GM23248 (cell line): Measurements from ENCODE around the gene GINS3. TPM values are rescaled to one million over a fixed set of nuclear protein-coding genes. Genes with fewer than 3 reads are reported as not detected.

Experiments
- DNase-seq: peaks from one replicate; pipeline ENCODE4 v3.0.0-alpha.2; 2015
- H2AFZ ChIP-seq: fragments of 200-600 bp; sonication (generic); 2 replicates; pipeline ENCODE4 v1.6.1; 2016; ENCODE audit warnings: antibody characterized with exemption
- H3F3A ChIP-seq: fragments of 200-600 bp; sonication (generic); 2 replicates; pipeline ENCODE4 v1.6.1; 2016; ENCODE audit warnings: mild to moderate bottlenecking, antibody characterized with exemption, mixed run types; ENCODE audit not compliant: insufficient read depth
- H3K27ac ChIP-seq: fragments of 200-600 bp; sonication (generic); 2 replicates; pipeline ENCODE4 v1.5.1; 2016; ENCODE audit warnings: mild to moderate bottlenecking
- H3K27me3 ChIP-seq: fragments of 200-600 bp; sonication (generic); replicated peaks from 2 replicates; pipeline ENCODE4 v1.6.1; 2016; ENCODE audit warnings: mild to moderate bottlenecking; ENCODE audit not compliant: insufficient read depth
- H3K36me3 ChIP-seq: fragments of 200-600 bp; sonication (generic); 2 replicates; pipeline ENCODE4 v1.6.1; 2016; ENCODE audit warnings: low read depth, mild to moderate bottlenecking
- H3K4me1 ChIP-seq: fragments of 200-600 bp; sonication (generic); 2 replicates; pipeline ENCODE4 v1.6.1; 2016; ENCODE audit warnings: mild to moderate bottlenecking; ENCODE audit not compliant: insufficient read depth
- H3K4me2 ChIP-seq: fragments of 200-600 bp; sonication (generic); one replicate; pipeline ENCODE4 v1.6.1; 2016; ENCODE audit warnings: mild to moderate bottlenecking; ENCODE audit not compliant: unreplicated experiment
- H3K4me3 ChIP-seq: fragments of 200-600 bp; sonication (generic); 2 replicates; pipeline ENCODE4 v1.5.1; 2016; ENCODE audit warnings: mild to moderate bottlenecking
- H3K79me2 ChIP-seq: fragments of 200-600 bp; sonication (generic); 2 replicates; pipeline ENCODE4 v1.6.1; 2016; ENCODE audit warnings: mild to moderate bottlenecking; ENCODE audit not compliant: insufficient read depth
- H3K9ac ChIP-seq: fragments of 200-600 bp; sonication (generic); 2 replicates; pipeline ENCODE4 v1.6.1; 2016; ENCODE audit warnings: mild to moderate bottlenecking
- H3K9me2 ChIP-seq: fragments of 200-600 bp; sonication (generic); 2 replicates; pipeline ENCODE4 v1.6.1; 2016; ENCODE audit warnings: mixed run types, mild to moderate bottlenecking, moderate library complexity; ENCODE audit not compliant: insufficient read depth
- H3K9me3 ChIP-seq: fragments of 200-600 bp; sonication (generic); one replicate; pipeline ENCODE4 v1.6.1; 2017; ENCODE audit warnings: low read depth
- H4K20me1 ChIP-seq: fragments of 200-600 bp; sonication (generic); 2 replicates; pipeline ENCODE4 v1.6.0; 2016; ENCODE audit not compliant: insufficient read depth
- EZH2 ChIP-seq: fragments of 200-600 bp; sonication (generic); IDR thresholded peaks from 2 replicates; pipeline ENCODE4 v1.6.1; 2018; ENCODE audit warnings: antibody characterized with exemption, mild to moderate bottlenecking; ENCODE audit not compliant: insufficient read depth, poor library complexity, severe bottlenecking
- EZH2phosphoT487 ChIP-seq: fragments of 200-600 bp; sonication (generic); IDR thresholded peaks from 2 replicates; pipeline ENCODE4 v1.6.1; 2018; ENCODE audit warnings: antibody characterized with exemption, moderate library complexity, mild to moderate bottlenecking, low read depth; ENCODE audit not compliant: insufficient read depth
- whole genome bisulfite sequencing, 2 experiments: methylation state at CpG; one replicate each; pipeline ENCODE4 v1.1.6; 2015 to 2017; ENCODE audit warnings: low lambda C conversion rate in 2 of 2, low coverage in 1 of 2; ENCODE audit errors: missing lambda C conversion rate in 2 of 2; 5-methylcytosine and 5-hydroxymethylcytosine counted together
- in situ Hi-C: fragments of 300-500 bp; cut with MboI; formaldehyde crosslinking; loops from 2 replicates; pipeline ENCODE4 v1.15.0; 2020
- polyA plus RNA-seq: library from polyadenylated mRNA; unstranded; fragments of >200 nt; fragmentation: Nextera tagmentation; extraction: Ambion mirVana; gene quantifications from 2 replicates; pipeline ENCODE4 v1.2.1, GENCODE V29; 2016
- total RNA-seq: library from RNA; depleted of rRNA; stranded (reverse); fragments of >200 nt; shearing (Covaris generic); gene quantifications from 2 replicates; pipeline ENCODE4 v1.2.3, GENCODE V29; 2014

Gene GINS3
- total and polyA plus RNA-seq, 2 experiments from 2014 or later, result 2.9 TPM

DNA sequence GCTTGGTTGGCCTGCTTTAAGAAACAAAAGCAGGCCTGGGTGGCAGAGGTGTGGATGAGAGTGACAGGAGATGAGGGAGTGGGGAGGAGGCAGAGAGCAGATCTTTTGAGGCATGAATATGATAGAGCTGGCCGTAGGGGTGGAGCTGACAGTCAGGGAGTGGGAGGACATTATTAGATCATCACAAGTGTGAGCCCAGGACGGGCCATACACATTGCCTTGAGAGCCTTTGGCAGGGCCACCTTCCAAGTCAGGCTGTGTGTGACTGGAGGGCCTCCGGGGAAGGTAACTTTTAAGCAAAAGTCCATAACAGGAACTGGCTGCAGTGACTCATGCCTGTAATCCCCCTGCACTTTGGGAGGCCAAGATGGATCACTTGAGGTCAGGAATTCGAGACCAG lies 26.3 kb downstream of the GINS3 start:
- no peaks in the 10 kb centered on the region for H3K27me3 ChIP-seq
- in situ Hi-C loops, result no loop called here
- 0 out of 2 replicates have a peak, but pooled peaks cover 3% of the 10 kb centered on the region for H3K4me1 ChIP-seq
- no peaks in the 10 kb centered on the region for H3K9me3 ChIP-seq
- H3K4me2 ChIP-seq, result no peak overlapping the region
- H3K4me3 ChIP-seq, result no peak overlapping the region
- H3K27ac ChIP-seq, result no peak overlapping the region
- H3F3A ChIP-seq, result no peaks in the 10 kb centered on the region
- no peaks in the 10 kb centered on the region for H3K9me2 ChIP-seq
- H3K9ac ChIP-seq, result no peak overlapping the region
- no peak overlapping the region for H2AFZ ChIP-seq
- WGBS, 2 experiments, result 29 to 37% methylated on average over 4 of the region's 4 CpGs
- no peaks in the 10 kb centered on the region for H3K79me2 ChIP-seq
- H3K36me3 ChIP-seq, result no peaks in the 10 kb centered on the region
- peak; percentile 53 for DNase-seq
- no peaks in the 10 kb centered on the region for H4K20me1 ChIP-seq
- TF ChIP-seq EZH2, result no peak
- no peak for TF ChIP-seq EZH2phosphoT487

DNA sequence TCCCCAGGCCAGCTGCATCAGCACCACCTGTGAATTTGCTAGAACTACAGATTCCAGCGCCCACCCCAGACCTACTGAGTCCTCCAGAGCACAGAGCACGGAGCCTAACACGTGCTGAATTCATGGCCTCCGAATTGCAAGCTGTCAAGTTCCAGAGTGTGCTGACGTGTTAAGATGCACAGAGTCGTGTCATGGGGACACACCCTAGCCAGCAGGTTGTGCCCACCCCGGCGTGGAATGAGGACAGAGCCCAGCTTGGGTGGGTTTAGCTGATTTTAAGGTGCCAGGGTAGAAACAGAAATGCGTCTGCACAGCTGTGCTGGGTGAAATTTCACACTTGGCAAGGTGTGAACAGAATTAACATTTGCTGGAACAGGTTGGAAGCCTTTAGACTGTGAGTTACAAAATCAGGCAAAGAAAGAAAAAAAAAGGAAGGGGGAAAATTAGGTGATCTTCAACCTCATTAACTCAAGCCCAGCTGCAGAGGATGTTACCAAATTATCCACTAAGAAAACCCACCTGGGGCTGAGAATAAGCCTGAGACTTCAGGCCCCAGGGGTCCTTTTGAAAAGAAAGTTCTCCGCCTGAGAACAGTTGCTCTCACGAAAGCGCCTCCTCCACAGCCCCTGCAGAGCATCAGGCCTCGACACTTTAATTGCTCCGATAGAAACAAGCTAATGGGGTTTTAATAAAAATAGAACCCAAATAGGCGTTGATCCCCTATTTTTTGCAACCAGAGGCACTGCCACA lies 27.1 kb downstream of the GINS3 start:
- 56 to 60% methylated on average over 15 of the region's 15 CpGs for WGBS, 2 experiments
- H4K20me1 ChIP-seq, result no peaks in the 10 kb centered on the region
- no peak for DNase-seq
- H3F3A ChIP-seq, result no peaks in the 10 kb centered on the region
- no peak overlapping the region for H2AFZ ChIP-seq
- no peak overlapping the region for H3K4me3 ChIP-seq
- in situ Hi-C loops, result no loop called here
- H3K27ac ChIP-seq, result no peak overlapping the region
- H3K4me1 ChIP-seq, result 0 out of 2 replicates have a peak, but pooled peaks cover 3% of the 10 kb centered on the region
- H3K9ac ChIP-seq, result no peak overlapping the region
- no peaks in the 10 kb centered on the region for H3K9me3 ChIP-seq
- no peaks in the 10 kb centered on the region for H3K79me2 ChIP-seq
- no peak overlapping the region for H3K4me2 ChIP-seq
- no peaks in the 10 kb centered on the region for H3K27me3 ChIP-seq
- H3K36me3 ChIP-seq, result no peaks in the 10 kb centered on the region
- TF ChIP-seq EZH2 (no peak), EZH2phosphoT487 (no peak)
- no peaks in the 10 kb centered on the region for H3K9me2 ChIP-seq

DNA sequence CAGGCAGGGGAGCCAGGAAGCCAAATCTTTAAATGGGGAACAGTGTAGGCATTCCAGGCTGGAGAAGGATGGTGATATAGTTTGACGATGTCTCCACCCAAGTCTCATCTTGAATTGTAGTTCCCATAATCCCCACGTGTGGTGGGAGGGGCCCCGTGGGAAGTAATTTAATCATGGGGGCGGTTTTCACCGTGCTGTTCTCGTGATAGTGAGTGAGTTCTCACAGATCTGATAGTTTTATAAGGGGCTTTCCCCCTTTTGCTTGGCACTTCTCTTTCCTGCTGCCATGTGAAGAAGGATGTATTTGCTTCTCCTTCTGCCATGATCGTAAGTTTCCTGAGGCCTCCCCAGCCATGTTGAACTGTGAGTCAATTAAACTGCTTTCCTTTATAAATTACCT lies 28.8 kb downstream of the GINS3 start:
- no peaks in the 10 kb centered on the region for H3K27me3 ChIP-seq
- H3K36me3 ChIP-seq, result no peaks in the 10 kb centered on the region
- no peak overlapping the region for H3K9ac ChIP-seq
- 41 to 50% methylated on average over 7 of the region's 7 CpGs for WGBS, 2 experiments
- no peak for DNase-seq
- no peaks in the 10 kb centered on the region for H4K20me1 ChIP-seq
- H3F3A ChIP-seq, result no peaks in the 10 kb centered on the region
- H3K4me2 ChIP-seq, result no peak overlapping the region
- no peak overlapping the region for H3K27ac ChIP-seq
- 0 out of 2 replicates have a peak, but pooled peaks cover 3% of the 10 kb centered on the region for H3K4me1 ChIP-seq
- H3K9me3 ChIP-seq, result no peaks in the 10 kb centered on the region
- H2AFZ ChIP-seq, result no peak overlapping the region
- TF ChIP-seq EZH2 (no peak), EZH2phosphoT487 (no peak)
- H3K4me3 ChIP-seq, result no peak overlapping the region
- no peaks in the 10 kb centered on the region for H3K79me2 ChIP-seq
- in situ Hi-C loops, result no loop called here
- no peaks in the 10 kb centered on the region for H3K9me2 ChIP-seq

DNA sequence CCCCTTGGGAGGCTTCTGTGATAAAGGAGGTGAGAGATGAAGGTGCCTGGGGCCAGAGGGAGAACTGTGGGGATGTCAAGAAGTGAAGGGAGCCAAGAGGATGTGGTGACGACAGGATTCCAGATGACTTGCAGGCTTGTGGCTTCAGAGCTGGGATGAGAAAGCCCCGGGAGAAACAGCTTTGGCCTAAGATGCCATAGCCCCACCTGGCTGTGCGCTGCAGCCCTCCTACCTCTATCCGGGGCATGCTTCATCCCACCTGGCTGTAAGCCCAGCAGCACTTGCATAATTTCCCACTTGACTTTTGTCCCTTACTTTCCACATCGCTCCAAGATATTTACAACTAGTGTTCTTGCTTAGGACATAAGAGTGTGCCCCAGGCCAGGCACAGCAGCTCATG lies 29.3 kb downstream of the GINS3 start:
- no peak overlapping the region for H2AFZ ChIP-seq
- in situ Hi-C loops, result no loop called here

More for the DNA sequence above, 29.3 kb downstream of the GINS3 start:
- no peak overlapping the region for H3K4me2 ChIP-seq
- H4K20me1 ChIP-seq, result no peaks in the 10 kb centered on the region
- no peaks in the 10 kb centered on the region for H3F3A ChIP-seq
- no peak overlapping the region for H3K9ac ChIP-seq
- H3K4me3 ChIP-seq, result no peak overlapping the region
- TF ChIP-seq EZH2, result no peak
- no peak for TF ChIP-seq EZH2phosphoT487
- peak; percentile 24 for DNase-seq
- H3K9me2 ChIP-seq, result no peaks in the 10 kb centered on the region
- H3K27me3 ChIP-seq, result no peaks in the 10 kb centered on the region
- H3K27ac ChIP-seq, result no peak overlapping the region
- no peaks in the 10 kb centered on the region for H3K79me2 ChIP-seq
- H3K36me3 ChIP-seq, result no peaks in the 10 kb centered on the region
- WGBS, 2 experiments, result 42 to 46% methylated on average over 5 of the region's 5 CpGs
- H3K9me3 ChIP-seq, result no peaks in the 10 kb centered on the region
- H3K4me1 ChIP-seq, result 0 out of 2 replicates have a peak, but pooled peaks cover 3% of the 10 kb centered on the region
